Endometrium (tissue), 2 donors: Measurements from ENCODE around the gene DNAJB9.
"Not testable (repeated sequence)": the region's sequence is repeated elsewhere in the genome, so short reads cannot be mapped to it uniquely, and the experiment has no call there.

Experiments
- FAIRE-seq: peaks from 2 replicates; lab custom pipeline; 2012; peaks lifted over from hg19 to GRCh38; lab: Jason Lieb, UNC
- donor health status: control.
- donor health status: control.

The DNAJB9 gene

GRCh38 chr7:108569381-108570145, at the start of gene DNAJB9, which contains the start of gene THAP5:
TSS of gene DNAJB9 (plus strand) at chr7:108569874. CDS start at chr7:108571727, 1,853 bp downstream.
TSS of gene THAP5 (minus strand) at chr7:108569706. CDS start at chr7:108569569, 137 bp downstream.
- FAIRE-seq, result peak; percentile 97

- no peak for FAIRE-seq
Measured at GRCh38 chr7:108522780-108523179, 46.9 kb upstream of the DNAJB9 start.

- no peak for FAIRE-seq
Measured at GRCh38 chr7:108525327-108525984, 44.2 kb upstream of the DNAJB9 start.

- peak; percentile 98 for FAIRE-seq
Measured at GRCh38 chr7:108525985-108526767, 43.5 kb upstream of the DNAJB9 start, which contains the start of gene PNPLA8. TSS of gene PNPLA8 (minus strand) at chr7:108526135. CDS start at chr7:108515491, 10,644 bp downstream.

- no peak for FAIRE-seq
Measured at GRCh38 chr7:108526768-108527017, 43.0 kb upstream of the DNAJB9 start.

- FAIRE-seq, result no peak
Measured at GRCh38 chr7:108528183-108528712, 41.4 kb upstream of the DNAJB9 start.

- no peak for FAIRE-seq
Measured at GRCh38 chr7:108529341-108529740, 40.3 kb upstream of the DNAJB9 start.

- no peak for FAIRE-seq
Measured at GRCh38 chr7:108533712-108534111, 36.0 kb upstream of the DNAJB9 start.

- no peak for FAIRE-seq
Measured at GRCh38 chr7:108535257-108535656, 34.4 kb upstream of the DNAJB9 start.

GRCh38 chr7:108535744-108536143, 33.9 kb upstream of the DNAJB9 start:
- no peak for FAIRE-seq

- FAIRE-seq, result no peak
Measured at GRCh38 chr7:108537229-108537628, 32.4 kb upstream of the DNAJB9 start.

GRCh38 chr7:108538236-108538635, 31.4 kb upstream of the DNAJB9 start:
- FAIRE-seq, result not testable (repeated sequence)

- FAIRE-seq, result not testable (repeated sequence)
Measured at GRCh38 chr7:108538685-108539084, 31.0 kb upstream of the DNAJB9 start.

GRCh38 chr7:108541478-108541877, 28.2 kb upstream of the DNAJB9 start:
- FAIRE-seq, result no peak

- FAIRE-seq, result not testable (repeated sequence)
Measured at GRCh38 chr7:108548141-108548896, 21.4 kb upstream of the DNAJB9 start.

- FAIRE-seq, result not testable (repeated sequence)
Measured at GRCh38 chr7:108556665-108557064, 13.0 kb upstream of the DNAJB9 start.

- no peak for FAIRE-seq
Measured at GRCh38 chr7:108557191-108557590, 12.5 kb upstream of the DNAJB9 start.

GRCh38 chr7:108557617-108558016, 12.1 kb upstream of the DNAJB9 start:
- no peak for FAIRE-seq

- no peak for FAIRE-seq
Measured at GRCh38 chr7:108559253-108559652, 10.4 kb upstream of the DNAJB9 start.

- no peak for FAIRE-seq
Measured at GRCh38 chr7:108561047-108561619, 8.5 kb upstream of the DNAJB9 start.

GRCh38 chr7:108565987-108566386, 3.7 kb upstream of the DNAJB9 start:
- no peak for FAIRE-seq
